HepG2 (cell line): ENCODE data around the gene STK17A. TPM values are rescaled to one million over a fixed set of nuclear protein-coding genes. Genes with fewer than 3 reads are reported as not detected.

Source experiments
- ATAC-seq: fragments of 200-7000 bp; cut with Tn5 transposase; 3 replicates; pipeline ENCODE4 v1.9.1; 2020; ENCODE audit warnings: mild to moderate bottlenecking, moderate library complexity
- BruUV-seq: library from RNA; stranded (reverse); fragments of 400-500 nt; replicated peaks from 2 replicates; lab custom pipeline; 2021; lab: Mats Ljungman, UMichigan
- CTCF ChIA-PET: fragments of 300-600 bp; formaldehyde crosslinking; extraction: SDS; loops from one replicate; lab custom pipeline; 2021; ENCODE audit warnings: low total read pairs, inconsistent platforms, low intra/inter-chr PET ratio; lab: Yijun Ruan, JAX
- POLR2A ChIA-PET: fragments of 350-600 bp; sonication (Branson Sonifier 250); formaldehyde crosslinking; loops from one replicate; lab custom pipeline; 2020; ENCODE audit warnings: antibody characterized with exemption, inconsistent platforms; lab: Yijun Ruan, JAX
- DNase-seq: peaks from one replicate; pipeline ENCODE4 v3.0.0-alpha.2; 2015; ENCODE audit warnings: low spot score
- FAIRE-seq: peaks from 3 replicates; lab custom pipeline; 2011; peaks lifted over from hg19 to GRCh38; lab: Jason Lieb, UNC
- H2AFZ ChIP-seq: one replicate; pipeline ENCODE4 v1.6.1; 2011; ENCODE audit warnings: low read length, inconsistent platforms
- H3K27ac ChIP-seq: fragments of 300-600 bp; 3 replicates; pipeline ENCODE4 v1.8.0; 2011; ENCODE audit warnings: mixed run types, mild to moderate bottlenecking, mixed read lengths, low read length, inconsistent platforms; ENCODE audit not compliant: insufficient read depth; ENCODE audit errors: extremely low read length
- H3K27me3 ChIP-seq, 2 experiments: fragments of 200-600 bp in 1 of 2; 2 replicates in 1 of 2; 3 replicates in 1 of 2; pipeline versions ENCODE4 v1.6.0 to v1.8.0; 2011; ENCODE audit warnings: low read length in 2 of 2, mild to moderate bottlenecking in 2 of 2, moderate library complexity in 2 of 2, inconsistent platforms in 1 of 2; ENCODE audit not compliant: insufficient read depth in 2 of 2, control insufficient read depth in 1 of 2
- H3K36me3 ChIP-seq, 2 experiments: fragments of 200-600 bp in 1 of 2; replicated peaks in 1 of 2; 2 replicates in 1 of 2; 3 replicates in 1 of 2; pipeline versions ENCODE4 v1.5.1 to v1.8.0; 2011; ENCODE audit warnings: low read length in 2 of 2, inconsistent platforms in 1 of 2; ENCODE audit not compliant: insufficient read depth in 2 of 2, control insufficient read depth in 1 of 2
- H3K4me1 ChIP-seq: 2 replicates; pipeline ENCODE4 v1.5.1; 2012; ENCODE audit warnings: low read length, inconsistent platforms; ENCODE audit not compliant: insufficient read depth
- H3K4me2 ChIP-seq: 2 replicates; pipeline ENCODE4 v1.6.0; 2011; ENCODE audit warnings: low read depth, low read length, inconsistent platforms
- H3K4me3 ChIP-seq, 3 experiments: fragments of 200-600 bp in 1 of 3; sonication (generic), shearing (Covaris generic) in 1 of 3; replicated peaks in 1 of 3; 2 replicates each; pipeline ENCODE4 v1.5.1; 2011 to 2016; ENCODE audit warnings: low read length in 3 of 3, inconsistent platforms in 2 of 3, low read depth in 2 of 3, mild to moderate bottlenecking in 2 of 3, control low read depth in 1 of 3, mixed read lengths in 1 of 3; ENCODE audit not compliant: insufficient read depth in 1 of 3
- H3K79me2 ChIP-seq: one replicate; pipeline ENCODE4 v1.6.1; 2011; ENCODE audit warnings: low read length, inconsistent platforms; ENCODE audit not compliant: insufficient read depth
- H3K9ac ChIP-seq: 2 replicates; pipeline ENCODE4 v1.6.0; 2011; ENCODE audit warnings: mild to moderate bottlenecking, low read depth, low read length, inconsistent platforms; ENCODE audit not compliant: insufficient read depth
- H3K9me3 ChIP-seq: 2 replicates; pipeline ENCODE4 v1.5.1; 2012; ENCODE audit warnings: mild to moderate bottlenecking, low read length
- H4K20me1 ChIP-seq: 2 replicates; pipeline ENCODE4 v1.6.0; 2011; ENCODE audit warnings: inconsistent platforms, mild to moderate bottlenecking, low read length, moderate library complexity; ENCODE audit not compliant: insufficient read depth
- ARID3A ChIP-seq: IDR thresholded peaks from 2 replicates; pipeline ENCODE4 v1.6.1; 2012; ENCODE audit warnings: low read depth, low read length, improper control_type of control experiment
- CEBPG ChIP-seq: IDR thresholded peaks from 2 replicates; pipeline ENCODE4 v1.6.1; 2016
- ETV5 ChIP-seq: IDR thresholded peaks from 2 replicates; pipeline ENCODE4 v1.6.1; 2018; ENCODE audit warnings: missing biosample characterization, missing genetic modification reagents, inconsistent platforms, borderline replicate concordance
- FOXA3 ChIP-seq: IDR thresholded peaks from 2 replicates; pipeline ENCODE4 v1.6.1; 2016; ENCODE audit warnings: missing genetic modification reagents, missing compliant biosample characterization
- HHEX ChIP-seq: IDR thresholded peaks from 2 replicates; pipeline ENCODE4 v1.6.1; 2016; ENCODE audit warnings: control low read depth
- HOMEZ ChIP-seq: IDR thresholded peaks from 2 replicates; pipeline ENCODE4 v1.6.1; 2016; ENCODE audit warnings: low read depth
- KAT2B ChIP-seq: fragments of 150-350 bp; IDR thresholded peaks from 2 replicates; pipeline ENCODE4 v1.6.1; 2014; ENCODE audit warnings: low read depth, low read length, borderline replicate concordance
- MTERF4 ChIP-seq: sonication (generic); formaldehyde crosslinking; IDR thresholded peaks from 2 replicates; pipeline ENCODE4 v1.8.0; 2023; ENCODE audit warnings: mild to moderate bottlenecking, missing genetic modification reagents
- MYNN ChIP-seq: sonication (generic); formaldehyde crosslinking; IDR thresholded peaks from 2 replicates; pipeline ENCODE4 v1.4.0; 2020; ENCODE audit warnings: mild to moderate bottlenecking, low read depth, missing genetic modification reagents
- MYPOP ChIP-seq: sonication (generic); formaldehyde crosslinking; IDR thresholded peaks from 2 replicates; pipeline ENCODE4 v1.8.1; 2023; ENCODE audit warnings: mild to moderate bottlenecking, moderate library complexity, missing genetic modification reagents
- NCOA2 ChIP-seq: sonication (generic); formaldehyde crosslinking; IDR thresholded peaks from 2 replicates; pipeline ENCODE4 v1.8.0; 2022; ENCODE audit warnings: inconsistent platforms
- SOX5 ChIP-seq: IDR thresholded peaks from 2 replicates; pipeline ENCODE4 v1.6.1; 2016; ENCODE audit warnings: borderline replicate concordance
- ZNF101 ChIP-seq: sonication (generic); formaldehyde crosslinking; IDR thresholded peaks from 2 replicates; pipeline ENCODE4 v1.4.0; 2020; ENCODE audit warnings: mild to moderate bottlenecking, low read depth, missing genetic modification reagents, borderline replicate concordance
- ZNF280B ChIP-seq: sonication (generic); formaldehyde crosslinking; IDR thresholded peaks from 2 replicates; pipeline ENCODE4 v1.5.0; 2020; ENCODE audit warnings: missing genetic modification reagents, mild to moderate bottlenecking, borderline replicate concordance
- ZNF282 ChIP-seq: fragments of 450-650 bp; IDR thresholded peaks from 2 replicates; pipeline ENCODE4 v1.6.1; 2018; ENCODE audit not compliant: partially characterized antibody
- ZNF720 ChIP-seq: sonication (generic); formaldehyde crosslinking; IDR thresholded peaks from 2 replicates; pipeline ENCODE4 v1.4.0; 2020; ENCODE audit warnings: missing genetic modification reagents
- WGBS: methylation state at CpG from one replicate; pipeline ENCODE4 v1.1.6; 2017; ENCODE audit warnings: low lambda C conversion rate; 5-methylcytosine and 5-hydroxymethylcytosine counted together
- in situ Hi-C: cut with HindIII; loops from 2 replicates; pipeline ENCODE4 v1.10.0; 2017; ENCODE audit warnings: low pct_unique_long_range_greater_than_20kb; ENCODE audit not compliant: extremely low pct_ligation_motif_present
- intact Hi-C: fragments of 100-400 bp; cut with micrococcal nuclease; formaldehyde crosslinking; loops from one replicate; pipeline ENCODE4 v1.10.0; 2022; ENCODE audit not compliant: unreplicated experiment
- polyA plus RNA-seq, 8 experiments: library from polyadenylated mRNA; depleted of rRNA in 3 of 8; stranded (reverse) in 7 of 8; unstranded in 1 of 8; fragments of >200 nt; fragmentation: Illumina TruSeq in 4 of 8; extraction: Trizol in 4 of 8; gene quantifications; 2 replicates each; pipeline versions ENCODE4 v1.2.1 to v1.2.3, GENCODE V29; 2011 to 2016; ENCODE audit warnings: low read depth in 4 of 8, missing spikeins in 1 of 8, mixed read lengths in 1 of 8; ENCODE audit not compliant: insufficient read depth in 1 of 8
- total RNA-seq, 5 experiments: library from RNA; depleted of rRNA; stranded (reverse); fragments of >200 nt; fragmentation: Illumina TruSeq; extraction: Trizol; gene quantifications; 2 replicates each; pipeline ENCODE4 v1.2.3, GENCODE V29; 2016; ENCODE audit warnings: low read depth in 1 of 5

Gene STK17A
- total and polyA plus RNA-seq, 2 of the 13 experiments (the other 11 are each of a cell fraction or from before 2014, with no cell fraction given): 18.6 to 24.3 TPM

- TF ChIP-seq ARID3A (peak; percentile 57; the same call in 1 of the 2 replicates), MYNN (CRISPR knock-in tag) (no peak), NCOA2 (CRISPR knock-in tag) (peak; percentile 68), CEBPG (peak; percentile 49), SOX5 (CRISPR knock-in tag) (peak; percentile 32; the same call in 1 of the 2 replicates), ETV5 (CRISPR knock-in tag) (peak; percentile 18; the same call in 1 of the 2 replicates), HOMEZ (no peak), FOXA3 (CRISPR knock-in tag) (peak; percentile 55), HHEX (CRISPR knock-in tag) (no peak)
- TF ChIP-seq, all 625 proteins: peak for 16
These were observed 3.5 kb downstream of the STK17A start (continued) for GRCh38 chr7:43586251-43586900.

- DNase-seq (no peak), ATAC-seq (no peak), FAIRE-seq (no peak)
- ChIA-PET CTCF (no interaction called here), POLR2A (no interaction called here)
- Histone ChIP-seq H3K36me3 (no peaks in the 10 kb centered on the region), H3K9ac (no peak overlapping the region), H3K9me3 (no peaks in the 10 kb centered on the region), H3K4me2 (no peak overlapping the region), H3K4me3 (no peak overlapping the region), H3K4me1 (peaks cover 83% of the 10 kb centered on the region), H3K27ac (no peak overlapping the region), H4K20me1 (peaks cover 56% of the 10 kb centered on the region), H3K27me3 (no peaks in the 10 kb centered on the region; a peak in 1 of 5 replicates), H3K79me2 (peaks cover 99% of the 10 kb centered on the region), H2AFZ (no peak overlapping the region)
- in situ Hi-C loops: no loop called here
- intact Hi-C loops: no loop called here
- WGBS: 95% methylated on average over 5 of the region's 5 CpGs
- no TSS peak for BruUV-seq
- TF ChIP-seq MTERF4 (CRISPR knock-in tag): no peak
- no peak for TF ChIP-seq ZNF101 (CRISPR knock-in tag)
- TF ChIP-seq MYPOP (CRISPR knock-in tag): no peak
- no peak for TF ChIP-seq KAT2B
- no peak for TF ChIP-seq ZNF280B (CRISPR knock-in tag)
- no peak for TF ChIP-seq ZNF282
- TF ChIP-seq ZNF720 (CRISPR knock-in tag): no peak
These were observed 5.7 kb downstream of the STK17A start for GRCh38 chr7:43588477-43589132.
